GM12891 (cell line): ENCODE measurements around the gene P2RX5.

Experiments used
- POLR2A ChIP-seq: IDR thresholded peaks from 2 replicates; pipeline ENCODE4 v1.6.1; 2011; ENCODE audit warnings: low read depth, low read length, control low read depth
- POLR2AphosphoS5 ChIP-seq: IDR thresholded peaks from 2 replicates; pipeline ENCODE4 v1.6.1; 2011; ENCODE audit warnings: low read depth, low read length, control low read depth
- TAF1 ChIP-seq: IDR thresholded peaks from 2 replicates; pipeline ENCODE4 v1.6.1; 2011; ENCODE audit warnings: low read depth, low read length, control low read depth

GRCh38 chr17:3643889-3644349, 52.0 kb downstream of the P2RX5 start:
- TF ChIP-seq POLR2AphosphoS5: no peak
- TF ChIP-seq POLR2A: no peak
- TF ChIP-seq TAF1: no peak
